Effector memory CD8-positive, alpha-beta T cell (primary cell): ENCODE measurements around the gene NMT1.
"Not testable (repeated sequence)": the region's sequence is repeated elsewhere in the genome, so short reads cannot be mapped to it uniquely, and the experiment has no call there.

ENCODE experiments used
- ATAC-seq: fragments of 150-1000 bp; cut with Tn5 transposase; replicated peaks from 2 replicates; pipeline ENCODE4 v1.10.0; 2021; ENCODE audit warnings: mild to moderate bottlenecking, moderate library complexity
- DNase-seq, 3 experiments: peaks; one replicate each; pipeline ENCODE4 v3.0.0; 2021
- H3K27ac Mint-ChIP-seq, 2 donors: one replicate each; pipeline ENCODE4 v1.8.0; 2022; ENCODE audit warnings: mild to moderate bottlenecking in 2 of 2, mixed read lengths in 2 of 2, moderate library complexity in 2 of 2
- H3K27me3 Mint-ChIP-seq, 2 donors: one replicate each; pipeline ENCODE4 v1.8.0; 2022; ENCODE audit warnings: mixed read lengths in 2 of 2
- H3K36me3 Mint-ChIP-seq: one replicate; pipeline ENCODE4 v1.8.0; 2022; ENCODE audit warnings: mild to moderate bottlenecking, moderate library complexity, mixed read lengths; ENCODE audit not compliant: insufficient read depth
- H3K4me1 Mint-ChIP-seq, 2 donors: one replicate each; pipeline ENCODE4 v1.8.0; 2022; ENCODE audit warnings: low read depth in 2 of 2, mixed read lengths in 2 of 2
- H3K4me3 Mint-ChIP-seq, 2 donors: one replicate each; pipeline ENCODE4 v1.8.0; 2022; ENCODE audit warnings: mild to moderate bottlenecking in 2 of 2, mixed read lengths in 2 of 2, moderate library complexity in 2 of 2
- H3K9me3 Mint-ChIP-seq, 2 donors: one replicate each; pipeline ENCODE4 v1.8.0; 2022; ENCODE audit warnings: mixed read lengths in 2 of 2

Gene NMT1

GRCh38 chr17:45046537-45047125, 14.5 kb upstream of the NMT1 start:
- H3K27ac Mint-ChIP-seq = peak overlapping the region; percentile 13 to 23
- ATAC-seq (no peak), DNase-seq (no peak)
- H3K27me3 Mint-ChIP-seq = no peaks in the 10 kb centered on the region
- peaks cover 21 to 28% of the 10 kb centered on the region in 2 donors for H3K4me1 Mint-ChIP-seq
- peaks cover 6% of the 10 kb centered on the region for H3K36me3 Mint-ChIP-seq
- H3K9me3 Mint-ChIP-seq = no peaks in the 10 kb centered on the region
- H3K4me3 Mint-ChIP-seq = no peak overlapping the region

GRCh38 chr17:45048795-45049563, 12.1 kb upstream of the NMT1 start:
- ATAC-seq (no peak), DNase-seq (no peak)
- no peaks in the 10 kb centered on the region for H3K9me3 Mint-ChIP-seq
- H3K36me3 Mint-ChIP-seq = peaks cover 6% of the 10 kb centered on the region
- peak overlapping the region; percentile 71 to 96 for H3K27ac Mint-ChIP-seq
- peak overlapping the region; percentile 21 to 43 for H3K4me3 Mint-ChIP-seq
- H3K4me1 Mint-ChIP-seq = peaks cover 19 to 23% of the 10 kb centered on the region in 2 donors
- no peaks in the 10 kb centered on the region for H3K27me3 Mint-ChIP-seq

- ATAC-seq (no peak), DNase-seq (peak in 2 of 3 experiments; percentile 20 to 27)
- peaks cover 8% of the 10 kb centered on the region for H3K36me3 Mint-ChIP-seq
- H3K9me3 Mint-ChIP-seq = no peaks in the 10 kb centered on the region
- H3K4me3 Mint-ChIP-seq = peak overlapping the region; percentile 89 to 96
- peaks cover 18 to 26% of the 10 kb centered on the region in 2 donors for H3K4me1 Mint-ChIP-seq
- H3K27ac Mint-ChIP-seq = peak overlapping the region; percentile 96 to 98
- H3K27me3 Mint-ChIP-seq = no peaks in the 10 kb centered on the region
These were observed 10.5 kb upstream of the NMT1 start for GRCh38 chr17:45050481-45051059.

GRCh38 chr17:45051060-45051719, 9.9 kb upstream of the NMT1 start, which contains the start of gene DCAKD:
Gene DCAKD (minus strand): TSS chr17:45051632. CDS start chr17:45034885, 16,747 bp downstream.
- Mint-ChIP-seq H3K36me3 (peaks cover 5% of the 10 kb centered on the region), H3K9me3 (no peaks in the 10 kb centered on the region), H3K4me3 (peak within 1 kb of the TSS; percentile 89 to 96), H3K4me1 (peaks cover 18 to 27% of the 10 kb centered on the region in 2 donors), H3K27me3 (no peaks in the 10 kb centered on the region), H3K27ac (peak within 1 kb of the TSS; percentile 96 to 98)
- ATAC-seq (peak; percentile 93), DNase-seq (peak; percentile 75 to 84 (median 81))

- not testable (repeated sequence) for H3K27ac Mint-ChIP-seq, H3K27me3 Mint-ChIP-seq, H3K9me3 Mint-ChIP-seq, DNase-seq, ATAC-seq, H3K36me3 Mint-ChIP-seq
- H3K4me1 Mint-ChIP-seq = peaks cover 18 to 27% of the 10 kb centered on the region in 2 donors
- H3K4me3 Mint-ChIP-seq = peak overlapping the region; percentile 67 to 96
These were observed 9.4 kb upstream of the NMT1 start for GRCh38 chr17:45051720-45052051.

GRCh38 chr17:45052052-45052772, 8.9 kb upstream of the NMT1 start:
- Mint-ChIP-seq H3K9me3 (no peaks in the 10 kb centered on the region), H3K4me1 (peaks cover 18 to 27% of the 10 kb centered on the region in 2 donors), H3K4me3 (peak overlapping the region; percentile 67 to 73), H3K27me3 (no peaks in the 10 kb centered on the region), H3K36me3 (peaks cover 5% of the 10 kb centered on the region), H3K27ac (peak overlapping the region; percentile 81 to 82)
- peak; percentile 32 to 42 (median 32) for DNase-seq
- peak; percentile 42 for ATAC-seq

GRCh38 chr17:45060382-45060796, 728 bp upstream of the NMT1 start:
- DNase-seq (no peak), ATAC-seq (no peak)
- Mint-ChIP-seq H3K27ac (peak overlapping the region; percentile 90 to 96), H3K27me3 (no peaks in the 10 kb centered on the region), H3K9me3 (no peaks in the 10 kb centered on the region), H3K4me3 (peak overlapping the region; percentile 87 to 93), H3K36me3 (peaks cover 17% of the 10 kb centered on the region), H3K4me1 (peaks cover 25 to 26% of the 10 kb centered on the region in 2 donors)

- DNase-seq (no peak), ATAC-seq (no peak)
- Mint-ChIP-seq H3K9me3 (no peaks in the 10 kb centered on the region), H3K27me3 (no peaks in the 10 kb centered on the region), H3K27ac (peak overlapping the region; percentile 90 to 96), H3K4me1 (peaks cover 21 to 26% of the 10 kb centered on the region in 2 donors), H3K4me3 (peak overlapping the region; percentile 87 to 93), H3K36me3 (peaks cover 17% of the 10 kb centered on the region)
These were observed 589 bp downstream of the NMT1 start for GRCh38 chr17:45061606-45062205.

- peaks cover 21 to 35% of the 10 kb centered on the region in 2 donors for H3K4me1 Mint-ChIP-seq
- peaks cover 17% of the 10 kb centered on the region for H3K36me3 Mint-ChIP-seq
- ATAC-seq = no peak
- H3K27ac Mint-ChIP-seq = no peak overlapping the region
- no peaks in the 10 kb centered on the region for H3K9me3 Mint-ChIP-seq
- H3K27me3 Mint-ChIP-seq = no peaks in the 10 kb centered on the region
- peak overlapping the region in 1 of 2 donors; percentile 9 for H3K4me3 Mint-ChIP-seq
- DNase-seq = no peak
These were observed 2.1 kb downstream of the NMT1 start for GRCh38 chr17:45063198-45063597.

GRCh38 chr17:45067637-45068036, 6.5 kb downstream of the NMT1 start:
- H3K4me1 Mint-ChIP-seq = peaks cover 9 to 25% of the 10 kb centered on the region in 2 donors
- no peak for DNase-seq
- peak overlapping the region in 1 of 2 donors; percentile 54 for H3K27ac Mint-ChIP-seq
- H3K4me3 Mint-ChIP-seq = no peak overlapping the region
- H3K9me3 Mint-ChIP-seq = no peaks in the 10 kb centered on the region
- no peaks in the 10 kb centered on the region for H3K27me3 Mint-ChIP-seq
- H3K36me3 Mint-ChIP-seq = peaks cover 17% of the 10 kb centered on the region
- no peak for ATAC-seq

GRCh38 chr17:45070001-45070400, 8.9 kb downstream of the NMT1 start:
- Mint-ChIP-seq H3K27me3 (no peaks in the 10 kb centered on the region), H3K9me3 (no peaks in the 10 kb centered on the region), H3K4me1 (peaks cover 4 to 20% of the 10 kb centered on the region in 2 donors), H3K27ac (peak overlapping the region in 1 of 2 donors; percentile 29), H3K4me3 (no peak overlapping the region), H3K36me3 (peaks cover 35% of the 10 kb centered on the region)
- no peak for ATAC-seq
- DNase-seq = no peak

- no peak for ATAC-seq
- Mint-ChIP-seq H3K27ac (peak overlapping the region in 1 of 2 donors; percentile 29), H3K4me3 (no peak overlapping the region), H3K27me3 (no peaks in the 10 kb centered on the region), H3K36me3 (peaks cover 41% of the 10 kb centered on the region), H3K9me3 (no peaks in the 10 kb centered on the region), H3K4me1 (peaks cover 4 to 17% of the 10 kb centered on the region in 2 donors)
- no peak for DNase-seq
These were observed 9.7 kb downstream of the NMT1 start for GRCh38 chr17:45070809-45071208.
